Ovary (tissue), 3 donors: Measurements from ENCODE around the gene SMO.
"Not testable (repeated sequence)": the region's sequence is repeated elsewhere in the genome, so short reads cannot be mapped to it uniquely, and the experiment has no call there.

ENCODE experiments used
- EP300 ChIP-seq: sonication (generic); formaldehyde crosslinking; IDR thresholded peaks from one replicate; pipeline ENCODE4 v1.6.1; 2017; ENCODE audit warnings: antibody characterized with exemption
- TF ChIP-seq, protein P1 (sequence below), 3 donors: fragments of 450-650 bp in 2 of 3; fragments of 200-600 bp in 1 of 3; IDR thresholded peaks; one replicate each; pipeline versions ENCODE4 v1.5.1 to v1.8.0; 2016 to 2022; ENCODE audit warnings: antibody characterized with exemption in 3 of 3, mild to moderate bottlenecking in 1 of 3
- donor health status: DM: no; HTN: no; CAD: no.

GRCh38 chr7:129252603-129253002, 64.2 kb downstream of the SMO start:
- TF ChIP-seq EP300 = not testable (repeated sequence)
- TF ChIP-seq, protein P1, sequence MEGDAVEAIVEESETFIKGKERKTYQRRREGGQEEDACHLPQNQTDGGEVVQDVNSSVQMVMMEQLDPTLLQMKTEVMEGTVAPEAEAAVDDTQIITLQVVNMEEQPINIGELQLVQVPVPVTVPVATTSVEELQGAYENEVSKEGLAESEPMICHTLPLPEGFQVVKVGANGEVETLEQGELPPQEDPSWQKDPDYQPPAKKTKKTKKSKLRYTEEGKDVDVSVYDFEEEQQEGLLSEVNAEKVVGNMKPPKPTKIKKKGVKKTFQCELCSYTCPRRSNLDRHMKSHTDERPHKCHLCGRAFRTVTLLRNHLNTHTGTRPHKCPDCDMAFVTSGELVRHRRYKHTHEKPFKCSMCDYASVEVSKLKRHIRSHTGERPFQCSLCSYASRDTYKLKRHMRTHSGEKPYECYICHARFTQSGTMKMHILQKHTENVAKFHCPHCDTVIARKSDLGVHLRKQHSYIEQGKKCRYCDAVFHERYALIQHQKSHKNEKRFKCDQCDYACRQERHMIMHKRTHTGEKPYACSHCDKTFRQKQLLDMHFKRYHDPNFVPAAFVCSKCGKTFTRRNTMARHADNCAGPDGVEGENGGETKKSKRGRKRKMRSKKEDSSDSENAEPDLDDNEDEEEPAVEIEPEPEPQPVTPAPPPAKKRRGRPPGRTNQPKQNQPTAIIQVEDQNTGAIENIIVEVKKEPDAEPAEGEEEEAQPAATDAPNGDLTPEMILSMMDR (IDR thresholded peaks at IDR 0.05) = not testable (repeated sequence)
